HCT116 (cell line): ENCODE measurements around the gene TBC1D1. TPM values are rescaled to one million over a fixed set of nuclear protein-coding genes. Genes with fewer than 3 reads are reported as not detected.

Experiments used
- ATAC-seq: fragments of 200-7000 bp; cut with Tn5 transposase; 2 replicates; pipeline ENCODE4 v1.9.1; 2020; ENCODE audit warnings: mild to moderate bottlenecking, moderate library complexity
- BruUV-seq: library from RNA; stranded (reverse); fragments of 400-500 nt; replicated peaks from 2 replicates; lab custom pipeline; 2021; lab: Mats Ljungman, UMichigan
- CTCF ChIA-PET: fragments of 300-600 bp; sonication (Branson Sonifier 250); formaldehyde crosslinking; loops from one replicate; lab custom pipeline; 2021; ENCODE audit warnings: antibody characterized with exemption; lab: Charles Lee
- POLR2A ChIA-PET: fragments of 300-600, 350-600 bp; sonication (Branson Sonifier 250); formaldehyde crosslinking; loops from one replicate; lab custom pipeline; 2021; ENCODE audit warnings: antibody characterized with exemption; lab: Charles Lee
- RAD21 ChIA-PET, 2 experiments: fragments of 300-600 bp; sonication (Branson Sonifier 250); formaldehyde crosslinking; loops; one replicate each; lab custom pipeline; 2023; ENCODE audit warnings: low total read pairs in 2 of 2; ENCODE audit not compliant: uncharacterized antibody in 2 of 2, unreplicated experiment in 2 of 2, low non-redundant PET in 1 of 2; lab: Charles Lee
- DNase-seq: peaks from one replicate; pipeline ENCODE4 v3.0.0-alpha.2; 2010; ENCODE audit warnings: low read depth, low spot score
- H2AFZ ChIP-seq: fragments of 200-600 bp; shearing (Covaris generic), sonication (generic); 2 replicates; pipeline ENCODE4 v1.6.1; 2017; ENCODE audit warnings: low read depth, mixed run types, mixed read lengths, antibody characterized with exemption, low read length; ENCODE audit not compliant: poor library complexity, severe bottlenecking
- H3K27ac ChIP-seq: 2 replicates; pipeline ENCODE4 v1.5.1; 2012; ENCODE audit warnings: low read depth, low read length
- H3K27me3 ChIP-seq: fragments of 200-600 bp; sonication (generic); 2 replicates; pipeline ENCODE4 v1.6.1; 2016; ENCODE audit warnings: mixed run types, low read length, mixed read lengths; ENCODE audit not compliant: insufficient read depth
- H3K36me3 ChIP-seq, 2 experiments: fragments of 200-500 bp in 1 of 2; fragments of 200-600 bp in 1 of 2; sonication (Bioruptor generic) in 1 of 2; sonication (generic) in 1 of 2; 2 replicates each; pipeline versions ENCODE4 v1.5.1 to v1.6.1; 2014 to 2016; ENCODE audit warnings: low read length in 2 of 2, inconsistent platforms in 1 of 2, mixed read lengths in 1 of 2, mixed run types in 1 of 2; ENCODE audit not compliant: insufficient read depth in 2 of 2, control insufficient read depth in 1 of 2
- H3K4me1 ChIP-seq, 2 experiments: fragments of 200-600 bp in 1 of 2; sonication (generic) in 1 of 2; 2 replicates each; pipeline versions ENCODE4 v1.5.1 to v1.6.1; 2012 to 2017; ENCODE audit warnings: low read length in 2 of 2, inconsistent platforms in 1 of 2, mild to moderate bottlenecking in 1 of 2, mixed read lengths in 1 of 2, mixed run types in 1 of 2, moderate library complexity in 1 of 2; ENCODE audit not compliant: insufficient read depth in 2 of 2, control insufficient read depth in 1 of 2
- H3K4me2 ChIP-seq: fragments of 200-600 bp; sonication (generic); 2 replicates; pipeline ENCODE4 v1.6.1; 2017; ENCODE audit warnings: mixed run types, low read length, mixed read lengths
- H3K4me3 ChIP-seq, 2 experiments: fragments of 200-600 bp in 1 of 2; sonication (generic) in 1 of 2; replicated peaks in 1 of 2; 2 replicates each; pipeline ENCODE4 v1.5.1; 2011 to 2016; ENCODE audit warnings: low read length in 2 of 2, control low read depth in 1 of 2, low read depth in 1 of 2, mild to moderate bottlenecking in 1 of 2, mixed read lengths in 1 of 2, mixed run types in 1 of 2
- H3K79me2 ChIP-seq: fragments of 200-600 bp; sonication (generic); 2 replicates; pipeline ENCODE4 v1.6.1; 2017; ENCODE audit warnings: mild to moderate bottlenecking, mixed run types, low read length, moderate library complexity, mixed read lengths; ENCODE audit not compliant: insufficient read depth
- H3K9ac ChIP-seq: fragments of 200-600 bp; sonication (generic); 2 replicates; pipeline ENCODE4 v1.6.1; 2016; ENCODE audit warnings: low read length, mixed read lengths
- H3K9me2 ChIP-seq: fragments of 200-600 bp; sonication (generic), shearing (Covaris generic); 2 replicates; pipeline ENCODE4 v1.6.1; 2017; ENCODE audit warnings: mixed run types, mild to moderate bottlenecking, moderate library complexity; ENCODE audit not compliant: insufficient read depth
- H3K9me3 ChIP-seq, 2 experiments: fragments of 200-500 bp in 1 of 2; fragments of 200-600 bp in 1 of 2; sonication (Bioruptor generic) in 1 of 2; sonication (generic) in 1 of 2; 2 replicates each; pipeline ENCODE4 v1.6.1; 2014 to 2017; ENCODE audit warnings: low read length in 2 of 2, mixed read lengths in 2 of 2, inconsistent platforms in 1 of 2, low read depth in 1 of 2, mild to moderate bottlenecking in 1 of 2, mixed run types in 1 of 2, moderate library complexity in 1 of 2; ENCODE audit not compliant: control insufficient read depth in 1 of 2, insufficient read depth in 1 of 2
- H4K20me1 ChIP-seq: fragments of 200-600 bp; sonication (generic), shearing (Covaris generic); 2 replicates; pipeline ENCODE4 v1.6.1; 2017; ENCODE audit warnings: mixed run types, mild to moderate bottlenecking, moderate library complexity; ENCODE audit not compliant: insufficient read depth
- ELF1 ChIP-seq: IDR thresholded peaks from 2 replicates; pipeline ENCODE4 v1.6.1; 2012; ENCODE audit warnings: low read depth, borderline replicate concordance
- POLR2A ChIP-seq: IDR thresholded peaks from 2 replicates; pipeline ENCODE4 v1.7.0; 2011; ENCODE audit warnings: borderline replicate concordance; ENCODE audit not compliant: insufficient read depth, insufficient read length; ENCODE audit errors: extremely low read depth
- RAD21 ChIP-seq: IDR thresholded peaks from 2 replicates; pipeline ENCODE4 v1.6.1; 2012; ENCODE audit warnings: low read depth, mild to moderate bottlenecking
- SIN3A ChIP-seq: IDR thresholded peaks from 2 replicates; pipeline ENCODE4 v1.6.1; 2012; ENCODE audit warnings: low read depth
- TCF7L2 ChIP-seq: IDR thresholded peaks from 2 replicates; pipeline ENCODE4 v1.7.0; 2011; ENCODE audit warnings: borderline replicate concordance, inconsistent platforms; ENCODE audit not compliant: insufficient read depth, insufficient read length; ENCODE audit errors: extremely low read depth
- intact Hi-C: fragments of 100-400 bp; cut with micrococcal nuclease; formaldehyde crosslinking; loops from 2 replicates; pipeline ENCODE4 v1.10.0; 2022
- total RNA-seq: library from RNA; stranded (reverse); gene quantifications from one replicate; pipeline ENCODE4 v1.2.1, GENCODE V29; 2021; ENCODE audit not compliant: unreplicated experiment
- TF ChIP-seq, protein P1 (sequence below): IDR thresholded peaks from 2 replicates; pipeline ENCODE4 v1.6.1; 2012
- TF ChIP-seq, protein P2 (sequence below), 3 experiments: fragments of 200-600 bp in 1 of 3; sonication (generic) in 1 of 3; IDR thresholded peaks in 2 of 3; conservative IDR thresholded peaks in 1 of 3; 2 replicates each; pipeline ENCODE4 v1.5.1; 2012 to 2017; ENCODE audit warnings: low read depth in 2 of 3, low read length in 2 of 3, antibody characterized with exemption in 1 of 3, borderline replicate concordance in 1 of 3, control low read depth in 1 of 3, mild to moderate bottlenecking in 1 of 3, mixed read lengths in 1 of 3, mixed run types in 1 of 3, moderate library complexity in 1 of 3; ENCODE audit not compliant: insufficient read depth in 1 of 3
- TF ChIP-seq, protein P3 (sequence below): IDR thresholded peaks from 2 replicates; pipeline ENCODE4 v1.6.1; 2012; ENCODE audit warnings: low read depth

The TBC1D1 gene
- total RNA-seq, 1 experiment from 2014 or later = 82.7 TPM

DNA sequence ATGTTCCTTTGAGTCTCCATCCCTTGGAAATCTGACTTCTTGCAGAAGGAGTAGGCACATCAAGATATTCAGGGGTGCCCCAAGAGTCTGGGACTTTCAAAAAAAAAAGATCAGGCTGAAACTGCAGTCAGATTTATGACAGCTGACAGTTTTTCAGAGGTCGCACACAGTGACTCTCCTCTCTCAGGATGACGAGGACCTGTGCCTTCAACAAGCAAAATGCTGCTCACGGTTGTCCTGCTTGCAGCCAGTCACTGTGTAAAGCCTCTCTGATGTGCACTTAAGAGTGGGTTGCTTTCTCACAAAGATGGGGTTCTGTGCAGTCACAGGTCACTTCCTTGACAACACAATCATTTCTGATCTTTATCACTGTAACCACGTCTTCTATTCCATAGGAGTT is 247.5 kb downstream of the TBC1D1 start:
- Histone ChIP-seq H3K9ac (no peak overlapping the region), H3K27me3 (no peaks in the 10 kb centered on the region), H3K4me3 (no peak overlapping the region), H3K4me2 (no peak overlapping the region), H2AFZ (no peak overlapping the region), H3K9me3 (no peaks in the 10 kb centered on the region), H4K20me1 (no peaks in the 10 kb centered on the region), H3K79me2 (no peaks in the 10 kb centered on the region), H3K4me1 (no peaks in the 10 kb centered on the region), H3K36me3 (0 out of 4 replicates have a peak, but pooled peaks cover 0 to 4% of the 10 kb centered on the region in 2 experiments), H3K9me2 (no peaks in the 10 kb centered on the region), H3K27ac (no peak overlapping the region)
- CTCF ChIA-PET = no interaction called here
- DNase-seq (no peak), ATAC-seq (no peak)
- intact Hi-C loops = no loop called here
- RAD21 ChIA-PET = no interaction called here
- POLR2A ChIA-PET = no interaction called here
- no peak for TF ChIP-seq POLR2A
- no peak for TF ChIP-seq SIN3A
- TF ChIP-seq ELF1 = no peak
- TF ChIP-seq, protein P1, sequence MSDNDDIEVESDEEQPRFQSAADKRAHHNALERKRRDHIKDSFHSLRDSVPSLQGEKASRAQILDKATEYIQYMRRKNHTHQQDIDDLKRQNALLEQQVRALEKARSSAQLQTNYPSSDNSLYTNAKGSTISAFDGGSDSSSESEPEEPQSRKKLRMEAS = no peak
- TF ChIP-seq TCF7L2 = no peak
- TF ChIP-seq, protein P2, sequence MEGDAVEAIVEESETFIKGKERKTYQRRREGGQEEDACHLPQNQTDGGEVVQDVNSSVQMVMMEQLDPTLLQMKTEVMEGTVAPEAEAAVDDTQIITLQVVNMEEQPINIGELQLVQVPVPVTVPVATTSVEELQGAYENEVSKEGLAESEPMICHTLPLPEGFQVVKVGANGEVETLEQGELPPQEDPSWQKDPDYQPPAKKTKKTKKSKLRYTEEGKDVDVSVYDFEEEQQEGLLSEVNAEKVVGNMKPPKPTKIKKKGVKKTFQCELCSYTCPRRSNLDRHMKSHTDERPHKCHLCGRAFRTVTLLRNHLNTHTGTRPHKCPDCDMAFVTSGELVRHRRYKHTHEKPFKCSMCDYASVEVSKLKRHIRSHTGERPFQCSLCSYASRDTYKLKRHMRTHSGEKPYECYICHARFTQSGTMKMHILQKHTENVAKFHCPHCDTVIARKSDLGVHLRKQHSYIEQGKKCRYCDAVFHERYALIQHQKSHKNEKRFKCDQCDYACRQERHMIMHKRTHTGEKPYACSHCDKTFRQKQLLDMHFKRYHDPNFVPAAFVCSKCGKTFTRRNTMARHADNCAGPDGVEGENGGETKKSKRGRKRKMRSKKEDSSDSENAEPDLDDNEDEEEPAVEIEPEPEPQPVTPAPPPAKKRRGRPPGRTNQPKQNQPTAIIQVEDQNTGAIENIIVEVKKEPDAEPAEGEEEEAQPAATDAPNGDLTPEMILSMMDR (IDR thresholded peaks at IDR 0.05 in 2 of 3, conservative IDR thresholded peaks at IDR 0.05 in 1 of 3; ENCODE audit: borderline replicate concordance in 1 of 3, insufficient read depth in 1 of 3, low read depth in 2 of 3, low read length in 2 of 3) = no peak
- TF ChIP-seq, protein P3, sequence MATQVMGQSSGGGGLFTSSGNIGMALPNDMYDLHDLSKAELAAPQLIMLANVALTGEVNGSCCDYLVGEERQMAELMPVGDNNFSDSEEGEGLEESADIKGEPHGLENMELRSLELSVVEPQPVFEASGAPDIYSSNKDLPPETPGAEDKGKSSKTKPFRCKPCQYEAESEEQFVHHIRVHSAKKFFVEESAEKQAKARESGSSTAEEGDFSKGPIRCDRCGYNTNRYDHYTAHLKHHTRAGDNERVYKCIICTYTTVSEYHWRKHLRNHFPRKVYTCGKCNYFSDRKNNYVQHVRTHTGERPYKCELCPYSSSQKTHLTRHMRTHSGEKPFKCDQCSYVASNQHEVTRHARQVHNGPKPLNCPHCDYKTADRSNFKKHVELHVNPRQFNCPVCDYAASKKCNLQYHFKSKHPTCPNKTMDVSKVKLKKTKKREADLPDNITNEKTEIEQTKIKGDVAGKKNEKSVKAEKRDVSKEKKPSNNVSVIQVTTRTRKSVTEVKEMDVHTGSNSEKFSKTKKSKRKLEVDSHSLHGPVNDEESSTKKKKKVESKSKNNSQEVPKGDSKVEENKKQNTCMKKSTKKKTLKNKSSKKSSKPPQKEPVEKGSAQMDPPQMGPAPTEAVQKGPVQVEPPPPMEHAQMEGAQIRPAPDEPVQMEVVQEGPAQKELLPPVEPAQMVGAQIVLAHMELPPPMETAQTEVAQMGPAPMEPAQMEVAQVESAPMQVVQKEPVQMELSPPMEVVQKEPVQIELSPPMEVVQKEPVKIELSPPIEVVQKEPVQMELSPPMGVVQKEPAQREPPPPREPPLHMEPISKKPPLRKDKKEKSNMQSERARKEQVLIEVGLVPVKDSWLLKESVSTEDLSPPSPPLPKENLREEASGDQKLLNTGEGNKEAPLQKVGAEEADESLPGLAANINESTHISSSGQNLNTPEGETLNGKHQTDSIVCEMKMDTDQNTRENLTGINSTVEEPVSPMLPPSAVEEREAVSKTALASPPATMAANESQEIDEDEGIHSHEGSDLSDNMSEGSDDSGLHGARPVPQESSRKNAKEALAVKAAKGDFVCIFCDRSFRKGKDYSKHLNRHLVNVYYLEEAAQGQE = no peak
- no peak for TF ChIP-seq RAD21
- TF ChIP-seq, all 23 proteins: peak for 0
- no TSS peak for BruUV-seq
